ENCODE data around the gene ZFYVE28. TPM values are rescaled to one million over a fixed set of nuclear protein-coding genes. Genes with fewer than 3 reads are reported as not detected.
"Not testable (repeated sequence)": the region's sequence is repeated elsewhere in the genome, so short reads cannot be mapped to it uniquely, and the experiment has no call there.

ZFYVE28 gene
- total and polyA plus RNA-seq, 8 donors = 2.2 to 12.4 (median 3.9) TPM

DNA sequence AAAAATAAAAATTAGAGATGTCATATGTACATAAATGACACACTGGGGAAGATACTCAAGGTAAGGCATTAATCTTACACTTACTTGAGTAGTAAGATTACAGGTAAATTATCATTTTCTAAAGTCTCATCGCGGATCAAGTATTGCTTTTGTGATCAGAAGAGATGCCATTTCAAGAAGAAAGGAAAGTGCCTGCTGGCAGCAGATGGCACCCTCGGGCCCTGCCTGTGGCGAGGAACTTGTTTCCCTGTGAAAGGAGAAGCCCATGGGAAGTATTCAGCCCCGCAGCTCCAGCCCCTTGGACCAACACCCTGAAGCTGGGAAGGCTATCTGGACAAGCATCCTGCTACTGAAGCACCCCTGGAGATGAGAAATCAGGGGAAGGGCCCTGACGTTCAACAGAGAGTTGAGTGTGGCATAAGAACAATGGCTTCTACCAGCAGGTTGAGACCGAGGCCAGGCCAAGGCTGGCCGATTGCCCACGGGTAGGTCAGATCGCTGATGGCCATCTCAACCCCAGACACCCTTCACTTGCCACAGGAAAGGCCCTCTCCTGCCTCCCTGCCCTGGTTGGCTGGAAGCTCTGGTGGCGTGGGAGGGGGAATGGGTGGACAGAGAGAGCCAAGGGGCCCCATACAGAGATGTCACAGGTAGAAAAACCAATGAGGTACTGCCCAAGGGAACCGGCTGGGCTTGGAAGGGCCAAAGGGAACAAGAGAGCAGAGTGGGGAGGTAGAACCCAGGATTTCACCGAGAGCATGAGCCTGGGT is 137.7 kb downstream of the ZFYVE28 start:
- TF ChIP-seq, protein P1, sequence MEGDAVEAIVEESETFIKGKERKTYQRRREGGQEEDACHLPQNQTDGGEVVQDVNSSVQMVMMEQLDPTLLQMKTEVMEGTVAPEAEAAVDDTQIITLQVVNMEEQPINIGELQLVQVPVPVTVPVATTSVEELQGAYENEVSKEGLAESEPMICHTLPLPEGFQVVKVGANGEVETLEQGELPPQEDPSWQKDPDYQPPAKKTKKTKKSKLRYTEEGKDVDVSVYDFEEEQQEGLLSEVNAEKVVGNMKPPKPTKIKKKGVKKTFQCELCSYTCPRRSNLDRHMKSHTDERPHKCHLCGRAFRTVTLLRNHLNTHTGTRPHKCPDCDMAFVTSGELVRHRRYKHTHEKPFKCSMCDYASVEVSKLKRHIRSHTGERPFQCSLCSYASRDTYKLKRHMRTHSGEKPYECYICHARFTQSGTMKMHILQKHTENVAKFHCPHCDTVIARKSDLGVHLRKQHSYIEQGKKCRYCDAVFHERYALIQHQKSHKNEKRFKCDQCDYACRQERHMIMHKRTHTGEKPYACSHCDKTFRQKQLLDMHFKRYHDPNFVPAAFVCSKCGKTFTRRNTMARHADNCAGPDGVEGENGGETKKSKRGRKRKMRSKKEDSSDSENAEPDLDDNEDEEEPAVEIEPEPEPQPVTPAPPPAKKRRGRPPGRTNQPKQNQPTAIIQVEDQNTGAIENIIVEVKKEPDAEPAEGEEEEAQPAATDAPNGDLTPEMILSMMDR (IDR thresholded peaks at IDR 0.05) = no peak
- H3K4me3 ChIP-seq = no peak overlapping the region
- ATAC-seq (no peak), DNase-seq (peak in 1 of 4 donors; percentile 43)
- intact Hi-C loops (cut with DNase I) = no loop called here
- no peaks in the 10 kb centered on the region for H3K36me3 ChIP-seq
- H3K4me1 ChIP-seq = peaks cover 0 to 4% of the 10 kb centered on the region in 2 donors
- H3K27ac ChIP-seq = peak overlapping the region in 1 of 2 donors; percentile 30
- H3K9me3 ChIP-seq = no peaks in the 10 kb centered on the region
- H3K27me3 ChIP-seq = no peaks in the 10 kb centered on the region

DNA sequence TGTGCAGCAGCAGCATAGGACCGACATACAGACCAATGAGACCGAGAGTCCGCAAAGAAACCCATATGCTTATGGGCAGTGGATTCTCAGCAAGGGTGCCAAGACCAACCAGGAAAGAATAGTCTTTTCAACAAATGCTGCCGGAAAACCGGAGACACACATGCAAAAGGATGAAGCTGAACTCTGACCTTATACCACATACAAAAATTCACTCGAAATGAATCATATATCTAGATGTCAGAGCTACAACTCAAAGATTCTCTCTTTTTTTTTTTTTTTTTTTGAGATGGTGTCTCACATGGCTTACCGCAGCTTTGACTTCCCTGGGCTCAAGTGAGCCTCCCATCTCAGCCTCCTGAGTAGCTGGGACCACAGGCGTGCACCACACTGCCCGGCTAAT is 140.5 kb downstream of the ZFYVE28 start:
- Histone ChIP-seq H3K9me3 (no peaks in the 10 kb centered on the region), H3K27ac (no peak overlapping the region), H3K4me3 (no peak overlapping the region), H3K27me3 (no peaks in the 10 kb centered on the region), H3K36me3 (no peaks in the 10 kb centered on the region), H3K4me1 (peaks cover 0 to 4% of the 10 kb centered on the region in 2 donors)
- no peak for DNase-seq
- ATAC-seq = no peak
- TF ChIP-seq, protein P1 (IDR thresholded peaks at IDR 0.05) = no peak
- intact Hi-C loops (cut with DNase I) = no loop called here

DNA sequence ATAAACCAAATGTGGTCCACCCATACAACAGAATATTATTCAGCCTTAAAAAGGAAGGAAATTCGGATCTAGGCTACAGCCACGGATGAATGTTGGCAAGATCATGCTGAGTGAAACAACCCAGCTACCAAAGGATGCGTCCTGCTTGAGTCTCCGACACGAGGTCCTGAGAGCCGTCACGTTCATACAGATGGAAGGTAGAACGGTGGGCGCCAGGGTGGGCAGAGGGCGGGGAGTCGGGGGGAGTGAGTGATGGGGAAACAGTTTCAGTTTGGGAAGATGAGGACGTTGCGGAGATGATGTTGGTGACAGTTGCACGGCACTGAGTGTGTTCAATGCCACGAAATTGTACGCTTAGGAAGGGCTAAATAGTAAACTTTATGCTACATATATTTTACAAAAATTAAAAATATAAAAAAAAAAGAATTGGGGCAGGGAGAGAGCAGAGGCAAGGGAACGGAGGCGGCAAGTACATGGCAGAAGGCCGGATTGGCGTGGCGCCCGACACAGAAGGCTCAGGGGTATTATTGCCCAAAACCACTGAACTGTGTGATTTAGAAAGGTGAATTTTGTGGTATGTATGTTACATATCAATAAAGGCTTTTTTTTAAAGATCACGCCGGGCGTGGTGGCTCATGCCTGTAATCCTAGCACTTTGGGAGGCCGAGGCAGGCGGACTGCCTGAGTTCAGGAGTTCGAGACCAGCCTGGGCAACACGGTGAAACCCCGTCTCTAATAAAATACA is 141.7 kb downstream of the ZFYVE28 start:
- no peak for ATAC-seq
- H3K4me3 ChIP-seq = no peak overlapping the region
- no peaks in the 10 kb centered on the region for H3K9me3 ChIP-seq
- intact Hi-C loops (cut with DNase I) = no loop called here
- no peaks in the 10 kb centered on the region for H3K27me3 ChIP-seq
- H3K4me1 ChIP-seq = no peaks in the 10 kb centered on the region
- DNase-seq = peak in 1 of 4 donors; percentile 51
- TF ChIP-seq, protein P1 (IDR thresholded peaks at IDR 0.05) = no peak
- H3K36me3 ChIP-seq = no peaks in the 10 kb centered on the region
- H3K27ac ChIP-seq = no peak overlapping the region

DNA sequence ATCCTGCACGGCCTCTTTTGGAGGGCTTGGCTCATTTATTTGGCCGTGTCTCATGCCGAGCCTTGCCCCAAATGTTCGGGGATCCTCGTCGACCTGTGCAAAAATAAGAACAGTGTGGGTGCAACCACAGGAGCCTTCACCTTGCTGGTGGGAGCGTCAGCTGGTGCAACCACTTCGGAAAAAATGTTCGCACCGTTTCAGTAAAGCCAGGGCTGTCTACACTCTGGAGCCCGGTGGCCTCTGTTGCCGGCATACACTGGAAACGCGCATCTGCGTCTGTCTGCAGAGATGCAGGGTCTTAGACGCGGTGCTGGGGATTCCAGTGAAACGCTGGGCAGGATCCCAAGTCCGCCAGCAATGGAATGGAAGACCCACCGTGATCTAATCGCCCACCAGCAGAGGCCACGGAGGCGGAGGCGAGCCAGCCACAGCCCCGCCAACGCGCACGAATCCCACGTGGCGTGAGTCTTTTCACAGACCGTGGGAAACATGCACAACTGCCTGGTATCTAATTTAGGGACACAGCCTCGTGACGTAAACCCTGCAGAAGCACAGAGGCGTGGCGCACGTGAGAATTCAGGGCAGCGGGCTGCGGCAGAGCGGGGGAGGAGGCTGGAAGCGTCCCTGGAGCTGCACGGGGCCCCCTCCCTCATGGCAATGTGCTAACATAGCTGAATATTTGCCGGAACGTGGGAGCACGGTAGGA is 142.7 kb downstream of the ZFYVE28 start:
- TF ChIP-seq, protein P1 (IDR thresholded peaks at IDR 0.05) = no peak
- no peaks in the 10 kb centered on the region for H3K4me1 ChIP-seq
- intact Hi-C loops (cut with DNase I) = no loop called here
- no peaks in the 10 kb centered on the region for H3K9me3 ChIP-seq
- ATAC-seq (no peak), DNase-seq (no peak)
- no peaks in the 10 kb centered on the region for H3K36me3 ChIP-seq
- no peaks in the 10 kb centered on the region for H3K27me3 ChIP-seq
- H3K27ac ChIP-seq = no peak overlapping the region
- H3K4me3 ChIP-seq = no peak overlapping the region

DNA sequence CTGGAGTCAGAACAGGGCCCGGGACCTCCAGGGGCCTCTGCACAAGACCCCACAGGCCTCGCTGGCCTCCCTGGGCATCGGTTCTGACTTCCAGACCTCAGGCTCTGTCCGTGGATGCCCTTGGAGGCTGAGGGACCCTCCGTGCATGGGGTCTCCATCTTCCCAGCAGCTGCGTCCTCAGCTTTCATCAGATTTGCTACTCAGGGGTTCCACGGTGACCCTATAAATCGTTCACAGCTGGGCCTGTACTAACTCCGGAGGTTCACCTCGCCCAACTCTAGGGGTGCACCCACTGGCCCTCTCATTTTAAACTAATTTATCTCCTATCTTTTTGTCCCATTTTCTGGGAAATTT is 143.4 kb downstream of the ZFYVE28 start:
- H3K4me3 ChIP-seq; DNase-seq; intact Hi-C loops (cut with DNase I): not testable (repeated sequence)

More for the DNA sequence above, 143.4 kb downstream of the ZFYVE28 start:
- H3K36me3 ChIP-seq, H3K4me1 ChIP-seq, H3K27ac ChIP-seq, H3K9me3 ChIP-seq, H3K27me3 ChIP-seq, ATAC-seq: not testable (repeated sequence)
